HG02588 (cell line): ENCODE results near the gene NTHL1.
"Not testable (repeated sequence)": the region's sequence is repeated elsewhere in the genome, so short reads cannot be mapped to it uniquely, and the experiment has no call there.

Source experiments
- ATAC-seq: cut with Tn5 transposase; IDR thresholded peaks from one replicate; pipeline ENCODE4 v1.9.1; 2021; ENCODE audit warnings: mild to moderate bottlenecking, moderate library complexity; ENCODE audit not compliant: unreplicated experiment

The NTHL1 gene

DNA sequence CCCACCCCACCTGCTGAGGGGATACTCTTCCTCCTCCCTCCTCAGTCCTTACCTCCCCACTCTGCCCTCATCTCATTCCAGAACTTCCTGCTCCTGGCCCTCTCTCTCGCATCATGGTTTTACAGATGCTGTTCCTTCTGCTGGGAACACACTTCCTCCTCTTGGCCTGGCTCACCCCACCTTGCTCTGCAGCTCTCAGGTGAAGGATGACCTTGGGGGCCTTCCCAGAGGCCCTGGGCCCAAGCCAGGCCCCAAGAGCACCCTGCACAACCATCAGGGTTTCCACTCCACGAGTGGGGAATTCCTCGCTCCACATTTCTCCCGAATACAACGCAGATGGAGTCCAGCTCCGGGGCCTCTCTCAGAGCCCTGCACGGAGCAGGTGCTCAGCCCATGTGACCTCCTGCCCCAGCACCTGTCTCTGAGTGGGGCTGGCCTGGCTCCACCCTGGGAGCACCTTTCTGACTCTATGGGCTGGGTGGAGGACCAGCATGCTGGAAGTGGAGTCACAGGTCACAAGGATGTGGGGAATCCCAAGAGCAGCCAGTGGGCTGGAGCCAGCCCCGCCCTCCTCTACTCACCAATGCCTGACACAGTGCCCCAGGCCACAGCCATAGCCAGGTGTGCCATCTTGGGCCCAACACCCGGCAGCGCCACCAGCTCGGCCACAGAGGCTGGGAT is 4.5 kb downstream of the NTHL1 start:
- no peak for ATAC-seq

DNA sequence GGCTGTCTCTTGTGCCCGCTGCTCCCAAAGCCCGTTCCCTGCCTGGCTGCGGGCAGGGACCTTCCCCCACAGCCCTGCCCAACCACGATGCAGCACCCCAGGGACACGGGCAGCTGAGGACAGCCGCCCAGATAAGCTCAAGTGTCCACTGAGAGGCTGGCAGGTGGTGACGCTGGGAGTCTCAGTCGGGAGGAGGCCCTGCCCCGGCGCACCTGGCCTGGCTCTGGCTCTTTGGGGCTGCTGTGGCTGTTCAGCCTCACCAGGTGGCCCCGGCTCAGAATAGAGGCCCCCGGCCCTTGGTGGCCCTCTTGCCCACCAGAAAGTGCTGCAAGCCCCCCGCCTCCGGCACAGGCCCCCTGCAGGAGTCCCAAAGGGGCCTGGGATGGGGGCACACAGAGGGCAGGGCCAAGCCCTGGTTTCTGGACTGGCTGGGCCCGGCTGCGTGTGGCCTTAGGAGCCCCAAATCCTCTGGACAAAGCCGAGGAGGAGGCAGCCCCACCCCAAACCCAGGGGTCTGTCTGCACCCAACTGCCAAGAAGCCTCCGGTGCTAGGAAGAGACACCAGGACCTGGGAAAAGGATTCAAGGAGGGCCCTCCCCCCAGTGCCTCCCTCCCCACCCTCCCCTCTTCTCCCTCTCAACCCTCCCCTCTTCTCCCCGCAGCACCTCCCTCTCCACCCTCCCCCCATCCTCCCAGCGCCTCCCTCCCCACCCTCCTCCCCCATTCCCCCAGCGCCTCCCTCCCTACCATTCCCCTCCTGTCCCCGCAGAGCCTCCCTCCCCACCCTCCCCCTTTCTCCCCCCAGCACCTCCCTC is 5.3 kb downstream of the NTHL1 start:
- ATAC-seq, result no peak

DNA sequence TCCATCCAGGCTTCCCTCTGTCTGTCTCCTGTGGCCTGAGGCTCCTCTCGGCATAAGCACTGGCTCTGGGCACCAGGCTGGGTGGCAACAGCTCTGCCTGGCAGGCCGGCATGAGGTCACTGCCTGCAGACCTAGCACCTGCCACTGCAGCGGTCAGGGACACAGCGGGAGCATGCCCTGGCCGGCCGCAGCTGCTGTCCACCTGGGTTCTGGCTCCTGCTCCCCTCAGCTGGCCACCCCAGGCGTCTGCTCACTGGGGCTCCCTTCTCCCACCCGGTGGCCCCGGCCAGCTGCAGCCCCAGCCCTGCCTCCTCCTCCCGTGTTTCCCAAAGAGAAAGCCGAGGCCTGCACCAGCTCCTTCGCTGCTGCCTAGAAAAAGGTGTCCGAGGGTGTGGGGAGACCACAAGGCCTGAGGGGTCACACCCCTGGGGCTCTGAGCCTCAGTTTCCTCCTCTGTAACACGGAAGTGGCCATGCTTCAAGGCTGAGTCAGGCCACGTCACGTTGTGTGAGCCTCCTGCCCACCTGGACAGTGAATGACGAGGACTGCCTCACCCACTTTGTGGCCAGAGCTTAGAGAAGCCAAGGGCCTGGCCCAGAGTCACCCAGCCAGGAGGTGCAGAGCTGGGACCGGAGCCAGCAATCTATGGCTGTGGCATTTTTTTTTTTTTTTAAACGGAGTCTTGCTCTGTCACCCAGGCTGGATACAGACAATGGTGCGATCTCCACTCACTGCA is 6.7 kb downstream of the NTHL1 start:
- ATAC-seq, result no peak

DNA sequence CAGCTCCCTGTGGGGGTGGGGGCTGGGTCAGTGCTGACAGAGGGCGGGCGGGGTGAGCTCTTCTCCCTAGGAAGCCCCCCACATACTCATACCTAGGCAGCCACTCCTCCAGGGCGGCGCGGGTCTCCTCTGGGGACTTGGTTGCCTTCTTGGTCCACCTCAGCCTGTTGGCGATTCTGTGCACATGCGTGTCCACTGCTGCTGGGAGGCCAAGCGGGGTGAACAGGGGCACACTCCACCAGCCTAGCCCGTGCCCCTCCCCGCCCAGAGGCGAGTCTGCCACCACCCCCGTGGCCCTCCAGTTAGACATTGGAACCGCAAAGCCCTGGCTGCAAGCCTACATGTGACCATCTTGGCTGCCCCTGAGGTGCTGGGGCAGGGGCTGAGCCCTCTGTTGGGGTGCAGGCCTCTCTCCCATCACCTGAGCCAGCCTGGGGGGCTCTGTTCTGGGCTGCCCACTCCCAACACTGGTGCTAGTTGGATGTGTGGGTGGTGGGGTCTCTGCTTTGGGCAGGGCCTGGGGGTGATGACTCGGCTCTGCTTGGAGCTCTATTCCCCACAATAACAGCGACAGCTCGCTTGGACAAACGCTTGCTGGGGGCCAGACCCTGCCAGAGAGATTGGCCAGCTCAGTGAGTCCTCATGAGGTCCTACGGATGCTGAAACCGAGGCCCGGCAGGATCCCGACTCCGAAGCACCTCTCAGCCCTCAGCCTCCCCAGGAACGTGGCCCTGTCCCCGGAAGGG is 7.4 kb downstream of the NTHL1 start:
- ATAC-seq, result no peak

DNA sequence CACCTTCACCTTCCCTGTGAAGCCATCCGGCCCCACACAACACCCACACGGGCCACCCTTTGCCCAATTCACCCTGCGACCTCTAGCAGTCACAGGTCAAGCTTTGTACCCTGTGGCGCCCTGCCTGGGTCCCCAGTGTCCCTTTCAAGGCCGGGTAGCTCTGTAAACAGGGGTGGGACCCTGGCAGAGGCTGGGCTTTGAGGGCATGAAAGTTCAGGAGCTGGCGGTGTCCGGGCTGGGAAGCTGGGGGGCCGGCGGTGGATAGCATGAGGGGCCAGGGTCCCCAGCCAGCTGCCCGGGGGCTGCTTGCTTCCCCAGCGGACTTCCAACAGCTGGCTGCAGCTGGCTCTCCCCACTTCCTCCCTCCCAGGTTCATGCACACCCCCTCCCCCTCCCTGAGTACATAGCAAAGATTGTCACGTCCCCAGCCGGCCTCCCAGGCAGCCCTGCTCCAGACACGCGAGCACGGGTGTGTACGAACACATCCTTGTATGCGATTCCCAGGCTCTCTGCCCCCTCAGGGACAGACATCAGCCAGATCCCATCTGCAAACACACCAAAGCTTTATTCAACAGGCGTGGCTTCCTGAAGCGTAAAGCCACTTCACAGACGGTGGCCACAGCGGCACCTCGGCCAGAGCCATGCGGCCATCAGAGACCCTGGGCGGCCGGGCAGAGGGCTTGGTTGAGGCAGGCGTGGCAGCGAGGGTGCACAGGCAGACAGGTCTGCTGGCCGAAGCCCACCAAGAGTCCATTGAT is 8.2 kb downstream of the NTHL1 start:
- ATAC-seq, result no peak

DNA sequence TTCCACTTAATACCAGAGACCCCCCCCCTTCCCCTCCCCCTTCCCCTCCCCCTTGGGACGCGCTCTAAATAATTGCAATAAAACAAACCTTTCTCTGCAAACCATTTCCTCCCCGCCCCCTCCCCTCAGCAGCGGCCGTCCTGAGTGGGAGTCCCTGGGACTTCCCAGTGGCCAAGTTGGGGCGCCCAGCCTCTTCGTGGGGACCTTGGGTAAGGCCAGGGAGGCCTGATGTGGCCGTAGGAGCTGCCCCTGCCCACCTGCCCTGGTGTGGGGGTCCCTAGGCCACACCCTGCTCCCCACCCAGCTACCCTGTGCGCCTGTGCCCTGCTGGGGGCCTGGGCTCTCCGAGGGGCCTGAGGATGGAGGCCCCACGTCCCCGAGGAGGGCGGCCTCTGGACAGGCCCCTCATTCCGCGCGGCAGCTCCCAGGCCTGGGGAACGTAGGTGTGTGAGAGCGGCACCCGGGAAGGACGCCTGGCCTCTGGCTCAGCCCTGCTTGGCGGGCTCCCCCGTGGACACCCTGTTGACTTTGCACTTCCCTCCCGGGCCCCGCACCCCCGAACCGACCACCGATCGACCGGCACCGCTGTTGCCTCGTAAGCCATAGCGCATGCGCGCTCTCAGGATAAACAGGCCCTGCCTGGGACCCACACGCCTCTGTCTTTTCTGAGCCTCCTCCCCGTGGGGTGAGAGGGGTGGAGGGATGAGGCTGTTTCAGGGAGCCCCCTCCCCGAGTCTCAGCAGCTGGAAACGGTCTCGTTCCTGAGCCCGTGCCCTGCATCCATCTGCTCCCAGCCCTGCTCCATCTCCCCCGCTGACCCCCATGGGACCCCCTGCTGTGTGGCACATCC is 9.0 kb downstream of the NTHL1 start:
- no peak for ATAC-seq

DNA sequence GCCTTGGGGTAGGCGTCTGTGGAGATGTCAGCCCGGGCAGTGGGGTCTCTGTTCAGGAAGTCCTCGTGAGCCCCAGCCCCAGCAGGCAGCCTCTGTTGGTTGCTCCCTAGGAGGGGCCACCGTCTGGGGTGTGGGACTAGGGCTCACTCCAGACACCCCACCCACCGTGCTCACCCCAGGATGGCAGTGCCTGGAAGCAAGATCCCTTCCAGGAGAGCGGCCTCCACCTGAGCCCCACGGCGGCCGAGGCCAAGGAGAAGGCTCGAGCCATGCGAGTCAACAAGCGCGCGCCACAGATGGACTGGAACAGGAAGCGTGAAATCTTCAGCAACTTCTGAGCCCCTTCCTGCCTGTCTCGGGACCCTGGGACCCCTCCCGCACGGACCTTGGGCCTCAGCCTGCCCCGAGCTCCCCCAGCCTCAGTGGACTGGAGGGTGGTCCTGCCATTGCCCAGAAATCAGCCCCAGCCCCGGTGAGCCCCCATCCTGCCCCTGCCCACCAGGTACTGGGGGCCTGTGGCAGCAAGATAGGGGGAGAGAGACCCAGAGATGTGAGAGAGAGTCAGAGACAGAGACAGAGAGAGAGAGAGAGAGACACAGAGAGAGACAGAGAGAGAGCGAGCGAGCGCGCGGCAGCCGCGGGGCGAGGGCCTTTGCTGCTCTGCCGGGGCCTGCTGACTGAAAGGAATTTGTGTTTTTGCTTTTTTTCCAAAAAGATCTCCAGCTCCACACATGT is 9.8 kb downstream of the NTHL1 start:
- ATAC-seq, result no peak

DNA sequence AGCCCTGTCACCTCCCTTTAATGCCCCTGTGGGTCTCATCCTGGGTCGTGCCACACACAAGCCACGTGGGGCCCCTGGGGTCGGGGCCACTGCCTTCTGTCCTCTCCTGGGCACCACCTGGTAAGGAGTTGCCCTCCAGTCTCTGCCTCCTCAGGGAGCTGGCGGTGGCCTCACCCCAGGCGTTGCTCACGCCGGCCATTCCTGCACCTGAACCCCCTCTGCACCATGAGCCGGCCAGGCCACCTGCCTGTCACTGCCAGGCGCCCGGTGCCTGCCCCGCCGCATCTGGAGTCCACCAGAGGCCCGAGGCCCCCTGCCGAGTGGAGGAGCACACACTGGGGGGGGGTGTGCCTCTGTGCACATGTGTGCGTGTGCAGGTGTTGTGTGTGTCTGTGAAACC is 10.5 kb downstream of the NTHL1 start:
- no peak for ATAC-seq

DNA sequence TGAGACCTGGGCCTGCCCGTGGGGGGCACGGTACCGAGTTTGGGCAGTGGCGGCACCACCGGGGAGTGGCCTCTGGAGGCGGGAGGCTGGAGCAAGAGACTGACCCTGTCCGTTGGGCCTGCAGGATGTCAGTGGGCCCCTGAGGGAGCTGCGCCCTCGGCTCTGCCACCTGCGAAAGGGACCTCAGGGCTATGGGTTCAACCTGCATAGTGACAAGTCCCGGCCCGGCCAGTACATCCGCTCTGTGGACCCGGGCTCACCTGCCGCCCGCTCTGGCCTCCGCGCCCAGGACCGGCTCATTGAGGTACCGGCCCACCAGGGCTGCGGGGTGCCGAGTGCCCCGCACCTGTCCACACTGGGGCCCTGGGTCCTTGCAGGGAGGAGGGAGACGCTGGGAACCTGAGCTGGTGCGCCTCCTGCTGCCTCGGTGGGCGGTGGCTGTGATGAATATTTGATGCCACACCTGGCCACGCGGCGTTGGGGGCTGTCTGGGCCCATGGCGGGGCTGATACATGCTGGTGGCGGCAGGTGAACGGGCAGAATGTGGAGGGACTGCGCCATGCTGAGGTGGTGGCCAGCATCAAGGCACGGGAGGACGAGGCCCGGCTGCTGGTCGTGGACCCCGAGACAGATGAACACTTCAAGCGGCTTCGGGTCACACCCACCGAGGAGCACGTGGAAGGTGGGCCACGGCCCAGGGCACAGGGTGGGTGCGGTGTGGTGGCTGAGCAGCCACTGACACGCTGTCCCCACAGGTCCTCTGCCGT is 11.3 kb downstream of the NTHL1 start:
- no peak for ATAC-seq

DNA sequence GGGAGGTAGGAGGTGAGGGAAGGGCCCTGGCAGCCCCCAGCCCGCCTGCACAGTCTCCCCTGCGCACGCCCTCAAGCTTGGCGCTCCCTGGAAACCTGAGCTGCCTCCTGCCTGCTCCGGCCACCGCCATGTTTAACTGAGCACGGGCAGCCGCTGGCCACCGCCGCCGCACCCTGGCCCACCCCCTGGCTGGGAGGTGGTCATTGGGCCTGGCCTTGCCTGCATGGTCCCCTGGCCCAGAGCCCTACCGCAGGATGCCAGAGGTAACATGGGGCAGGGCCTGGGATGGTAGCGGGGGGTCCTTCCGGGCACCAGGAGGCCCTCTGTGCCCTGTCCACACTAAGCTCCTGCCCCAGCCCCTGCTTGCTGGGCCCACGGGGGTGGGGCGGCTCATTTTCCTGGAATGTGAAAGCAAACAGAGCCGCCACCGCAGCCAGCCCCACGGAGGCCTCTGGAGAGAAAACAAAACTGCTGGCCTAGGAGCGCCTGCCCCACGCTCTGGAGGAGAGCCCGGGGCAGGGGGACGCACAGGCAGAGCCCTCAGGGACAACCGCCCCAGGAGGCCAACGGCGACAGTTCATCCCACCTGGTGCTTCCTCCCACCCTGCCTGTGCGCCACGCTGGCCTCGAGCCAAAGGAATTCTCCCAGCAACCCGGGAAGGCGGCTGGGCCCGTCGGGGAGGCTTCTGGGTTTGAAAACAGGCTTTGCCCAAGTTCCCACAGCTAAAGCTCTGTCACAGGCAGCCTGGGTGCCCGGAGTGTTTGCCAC is 12.0 kb downstream of the NTHL1 start:
- no peak for ATAC-seq

DNA sequence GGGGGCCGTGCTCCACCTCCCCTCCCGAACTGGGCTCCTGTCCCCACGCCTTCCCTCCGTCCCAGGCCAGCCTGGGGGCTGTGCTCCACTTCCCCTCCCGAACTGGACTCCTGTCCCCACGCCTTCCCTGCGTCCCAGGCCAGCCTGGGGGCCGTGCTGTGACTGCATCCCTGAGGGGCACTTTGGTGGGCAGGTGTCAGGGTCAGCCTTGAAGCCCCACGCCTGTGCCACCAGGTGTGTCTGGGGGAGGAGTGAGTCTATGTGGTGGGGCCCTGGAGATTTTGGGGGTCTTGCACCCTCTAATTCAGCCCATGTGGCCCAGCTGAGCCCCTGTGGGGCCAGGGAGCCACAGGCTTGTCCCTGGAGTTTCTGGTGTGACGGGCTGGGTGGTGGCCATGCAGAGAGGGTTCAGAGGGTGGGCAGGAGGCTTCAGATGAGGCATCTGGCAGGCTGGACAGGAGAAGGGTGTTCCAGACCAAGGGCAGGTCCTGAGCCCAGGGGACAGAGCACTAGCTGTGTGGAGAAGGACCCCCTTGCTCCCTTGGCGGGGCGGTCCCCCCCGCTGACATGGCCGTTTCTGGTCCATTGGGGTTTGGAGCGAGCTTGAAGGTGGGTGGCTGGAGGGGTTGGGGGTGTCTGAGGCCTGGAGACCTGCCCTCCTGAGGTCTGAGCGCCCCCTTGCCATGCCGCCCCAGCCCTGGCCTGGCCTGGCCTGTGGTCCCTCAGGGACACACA is 12.8 kb downstream of the NTHL1 start:
- no peak for ATAC-seq

DNA sequence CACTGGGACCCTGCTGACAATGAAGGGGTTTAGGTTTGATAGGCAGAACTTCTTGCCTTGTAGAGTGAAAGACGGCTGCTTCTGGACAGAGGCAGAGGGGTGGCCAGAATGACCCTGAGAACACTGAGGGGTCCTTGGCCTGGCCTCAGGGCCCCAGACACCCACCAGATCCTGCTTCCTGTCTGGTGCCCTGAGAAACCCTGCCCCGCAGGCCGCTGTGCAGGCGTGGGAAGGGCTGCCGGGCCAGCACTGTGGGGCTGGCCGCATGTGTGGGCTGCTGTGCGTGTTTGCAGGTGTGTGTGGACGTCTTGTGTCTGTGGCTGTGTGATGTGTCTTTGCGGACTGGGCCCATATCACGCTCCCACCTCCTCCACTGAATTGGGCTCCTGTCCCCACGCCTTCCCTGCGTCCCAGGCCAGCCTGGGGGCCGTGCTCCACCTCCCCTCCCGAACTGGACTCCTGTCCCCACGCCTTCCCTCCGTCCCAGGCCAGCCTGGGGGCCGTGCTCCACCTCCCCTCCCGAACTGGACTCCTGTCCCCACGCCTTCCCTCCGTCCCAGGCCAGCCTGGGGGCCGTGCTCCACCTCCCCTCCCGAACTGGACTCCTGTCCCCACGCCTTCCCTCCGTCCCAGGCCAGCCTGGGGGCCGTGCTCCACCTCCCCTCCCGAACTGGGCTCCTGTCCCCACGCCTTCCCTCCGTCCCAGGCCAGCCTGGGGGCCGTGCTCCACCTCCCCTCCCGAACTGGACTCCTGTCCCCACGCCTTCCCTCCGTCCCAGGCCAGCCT is 13.5 kb downstream of the NTHL1 start:
- not testable (repeated sequence) for ATAC-seq

DNA sequence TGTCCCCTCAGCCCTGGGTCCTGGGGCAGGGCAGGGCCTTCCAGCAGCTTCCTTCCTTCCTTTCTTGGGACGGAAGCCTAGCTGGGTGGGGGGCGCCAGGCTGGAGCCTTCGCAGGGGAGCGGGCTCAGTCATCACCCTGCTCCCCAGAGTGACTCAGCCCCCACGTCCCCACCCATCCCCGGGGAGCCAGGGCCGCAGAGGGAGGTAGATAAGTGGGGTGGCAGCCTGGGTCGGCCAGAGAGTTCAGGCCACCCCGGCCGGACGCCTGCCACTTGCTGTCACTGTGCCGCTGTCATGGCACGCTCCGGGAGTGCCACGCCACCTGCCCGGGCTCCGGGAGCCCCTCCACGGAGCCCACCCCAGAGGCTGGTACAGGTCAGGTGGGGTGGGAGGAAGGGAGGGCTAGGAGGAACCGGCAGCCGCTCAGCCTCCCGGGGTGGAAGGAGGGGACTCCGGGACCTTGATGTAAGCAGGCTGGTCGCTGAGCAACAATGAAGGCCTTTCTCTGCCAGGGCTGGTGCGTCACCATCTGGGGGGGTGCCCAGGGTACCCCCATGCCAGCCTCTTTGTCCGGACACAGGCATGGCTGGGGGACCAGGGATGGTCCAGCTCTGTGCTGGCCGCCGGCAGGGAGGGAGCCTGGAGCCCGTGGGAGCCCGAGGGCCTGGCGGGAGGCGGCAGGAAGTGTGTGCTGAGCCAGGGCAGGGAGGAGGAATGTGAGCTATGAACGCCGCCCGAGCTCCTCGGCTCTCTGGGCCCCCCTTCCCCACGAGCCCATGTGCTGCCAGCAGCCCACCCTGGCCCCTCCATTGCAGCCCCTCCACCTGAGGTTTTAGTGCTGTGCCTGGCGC is 14.4 kb downstream of the NTHL1 start:
- no peak for ATAC-seq

DNA sequence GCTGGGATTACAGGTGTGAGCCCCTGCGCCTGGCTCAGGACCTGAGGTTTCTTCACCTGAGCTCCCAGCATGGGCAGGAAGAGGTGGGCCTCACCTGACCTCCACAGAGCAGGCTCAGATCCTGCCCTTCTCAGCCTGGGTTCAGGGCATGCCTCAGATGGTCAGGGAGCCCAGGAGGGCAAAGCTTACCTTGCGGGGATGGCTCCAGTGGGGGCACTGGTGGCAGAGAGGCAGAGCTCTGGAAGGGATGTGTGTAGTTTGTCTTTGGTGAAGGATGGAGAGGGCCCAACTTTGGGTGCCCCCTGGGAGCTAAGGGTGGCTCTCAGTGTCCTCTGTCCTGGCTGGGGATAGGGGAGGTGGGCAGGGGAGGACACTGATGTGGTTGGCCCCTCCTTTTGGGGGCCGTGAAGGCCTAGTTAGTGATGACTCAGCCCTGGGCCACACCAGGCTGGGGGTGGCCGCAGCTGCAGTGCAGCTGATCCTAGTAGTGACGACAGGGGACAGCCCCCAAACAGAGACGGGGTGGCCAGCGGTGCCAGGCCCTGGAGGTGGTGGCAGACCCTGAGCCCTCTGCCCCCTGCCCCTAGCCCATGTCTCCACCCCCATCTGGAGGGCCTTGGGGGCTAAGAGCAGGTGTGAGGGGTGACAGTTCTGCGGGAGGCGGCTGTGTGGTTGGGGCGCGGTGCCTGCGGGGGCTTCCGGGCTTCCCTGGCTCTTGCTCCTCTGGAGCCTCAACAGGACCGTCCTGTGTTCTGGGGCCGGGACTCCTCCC is 15.2 kb downstream of the NTHL1 start:
- ATAC-seq, result no peak
